ENCODE results near the gene CHCHD2. TPM values are rescaled to one million over a fixed set of nuclear protein-coding genes. Genes with fewer than 3 reads are reported as not detected.
"Not testable (repeated sequence)": the region's sequence is repeated elsewhere in the genome, so short reads cannot be mapped to it uniquely, and the experiment has no call there.

The CHCHD2 gene
- total RNA-seq, 1 donor from 2014 or later, result 394 TPM

DNA sequence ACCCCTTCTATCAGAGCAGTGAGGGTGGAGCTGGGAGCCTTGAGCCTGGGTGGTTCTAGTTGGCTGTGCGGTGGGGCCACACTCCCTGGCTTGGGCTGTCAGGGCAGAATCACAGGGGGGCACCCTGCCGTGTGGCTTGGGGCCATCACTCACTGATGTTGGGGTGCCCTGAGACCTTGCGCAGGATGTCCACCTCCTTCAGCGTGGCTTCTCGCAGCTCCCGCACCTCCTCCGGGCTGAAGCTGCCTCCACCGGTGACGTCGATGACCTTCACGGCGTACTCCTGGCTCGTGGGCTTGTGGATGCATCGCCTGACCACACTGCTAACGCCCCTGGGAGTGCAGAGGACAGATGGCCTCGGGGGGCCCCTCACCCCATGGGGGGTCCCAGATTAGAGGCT, 18.8 kb downstream of the CHCHD2 start:
- intact Hi-C loops (cut with DNase I), result no loop called here

DNA sequence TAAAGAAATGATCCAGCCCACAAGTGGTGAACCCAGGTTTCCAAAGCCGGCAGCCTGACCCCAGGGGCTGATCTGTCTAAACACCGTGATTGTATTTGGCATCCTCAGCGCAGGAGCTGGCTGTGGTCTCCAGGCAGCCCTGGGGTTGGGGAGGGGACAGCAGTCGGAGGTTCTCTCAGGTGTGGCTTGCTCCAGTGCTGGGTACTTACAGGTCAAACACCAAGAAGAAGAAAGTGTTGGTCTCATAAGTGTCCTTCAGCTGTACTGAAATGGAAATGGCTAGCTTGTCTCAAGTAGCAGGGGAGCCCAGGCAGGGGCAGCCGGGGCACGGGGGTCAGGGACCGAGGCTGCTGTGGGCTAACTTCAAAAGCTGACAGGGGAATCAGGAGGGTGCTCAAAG, 19.5 kb downstream of the CHCHD2 start:
- intact Hi-C loops (cut with DNase I), result no loop called here
- no peak for DNase-seq (ENCODE audit: low spot score)

More for the DNA sequence above, 18.8 kb downstream of the CHCHD2 start:
- DNase-seq (ENCODE audit: low spot score), result no peak

DNA sequence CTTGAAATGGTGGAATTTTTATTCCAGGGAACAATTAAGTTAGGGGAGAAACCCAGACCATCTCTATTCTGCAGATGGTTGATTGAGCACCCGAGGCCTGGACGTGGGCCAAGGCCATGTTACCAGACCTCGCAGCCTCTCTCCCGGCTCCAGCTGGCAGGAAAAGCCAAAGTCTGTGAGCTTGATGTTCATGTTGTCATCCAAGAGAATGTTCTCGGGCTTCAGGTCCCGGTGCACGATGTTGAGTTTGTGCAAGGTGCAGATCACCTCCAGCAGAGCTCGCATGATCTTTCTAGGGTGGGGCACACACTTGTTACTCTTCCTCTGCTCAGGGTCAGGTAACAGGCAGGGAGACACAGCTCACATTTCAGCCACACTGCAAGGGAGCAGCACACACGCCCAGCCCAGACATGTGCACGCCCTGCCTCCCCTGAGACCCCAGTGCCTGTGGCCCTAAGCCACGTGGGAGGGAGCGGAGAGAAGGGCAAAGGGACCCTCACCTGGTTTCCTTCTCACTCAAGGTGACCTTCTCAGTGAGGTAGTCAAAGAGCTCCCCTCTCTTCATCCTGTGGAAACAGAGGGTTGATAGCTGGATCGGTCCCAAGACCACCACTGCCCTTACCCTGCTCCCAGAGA, 23.0 kb downstream of the CHCHD2 start:
- intact Hi-C loops (cut with DNase I), result no loop called here
- peak; percentile 72 for DNase-seq (ENCODE audit: low spot score)

- peak; percentile 68 for DNase-seq (ENCODE audit: low spot score)
- intact Hi-C loops (cut with DNase I), result no loop called here
Observed at GRCh38 chr7:56081626-56082340, 24.5 kb downstream of the CHCHD2 start.

GRCh38 chr7:56080726-56081435, 25.4 kb downstream of the CHCHD2 start:
- intact Hi-C loops (cut with DNase I), result not testable (repeated sequence)
- DNase-seq (ENCODE audit: low spot score), result peak; percentile 63

GRCh38 chr7:56079450-56080185, 26.7 kb downstream of the CHCHD2 start:
- peak; percentile 91 for DNase-seq (ENCODE audit: low spot score)
- intact Hi-C loops (cut with DNase I), result loop anchor here (5.0 to 10.0 kb wide), 2 partner anchors 107 to 195 kb away; partner anchors contain the start of gene ZNF713

- DNase-seq (ENCODE audit: low spot score), result peak; percentile 69
- intact Hi-C loops (cut with DNase I), result loop anchor here (5.0 to 10.0 kb wide), 2 partner anchors 106 to 193 kb away; partner anchors contain the start of gene ZNF713
Observed at GRCh38 chr7:56078196-56078595, 28.1 kb downstream of the CHCHD2 start.

GRCh38 chr7:56077681-56078080, 28.6 kb downstream of the CHCHD2 start:
- peak; percentile 63 for DNase-seq (ENCODE audit: low spot score)
- intact Hi-C loops (cut with DNase I), result loop anchor here (5.0 to 10.0 kb wide), 2 partner anchors 105 to 193 kb away; partner anchors contain the start of gene ZNF713

GRCh38 chr7:56074371-56074791, 31.9 kb downstream of the CHCHD2 start:
- DNase-seq (ENCODE audit: low spot score), result peak; percentile 94
- intact Hi-C loops (cut with DNase I), result loop anchor here (1.0 to 10.0 kb wide), 3 partner anchors 70 to 433 kb away; partner anchors contain the start of gene ZNF713

DNA sequence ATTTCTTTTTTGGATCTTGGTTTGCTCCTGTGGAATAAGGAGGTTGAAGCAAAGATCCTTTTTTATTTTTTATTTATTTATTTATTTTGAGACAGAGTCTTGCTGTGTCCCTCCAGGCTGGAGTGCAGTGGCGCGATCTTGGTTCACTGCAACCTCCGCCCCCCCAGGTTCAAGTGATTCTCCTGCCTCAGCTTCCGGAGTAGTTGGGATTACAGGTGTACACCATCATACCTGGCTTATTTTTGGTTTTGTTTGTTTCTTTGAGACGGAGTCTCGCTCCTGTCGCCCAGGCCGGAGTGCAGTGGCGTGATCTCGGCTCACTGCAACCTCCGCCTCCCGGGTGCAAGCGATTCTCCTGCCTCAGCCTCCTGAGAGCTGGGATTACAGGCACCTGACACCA, 39.9 kb downstream of the CHCHD2 start:
- intact Hi-C loops (cut with DNase I), result not testable (repeated sequence)
- DNase-seq (ENCODE audit: low spot score), result peak; percentile 50

- intact Hi-C loops (cut with DNase I), result loop anchor here (1.0 to 5.0 kb wide), 2 partner anchors 13 to 43 kb away; partner anchors contain the start of genes CCT6A, CHCHD2 and PSPH
- peak; percentile 94 for DNase-seq (ENCODE audit: low spot score)
Observed at GRCh38 chr7:56063882-56064625, 42.2 kb downstream of the CHCHD2 start, which contains the start of gene SUMF2. TSS of gene SUMF2 (plus strand) at chr7:56064286. CDS start at chr7:56064312, 26 bp downstream.

DNA sequence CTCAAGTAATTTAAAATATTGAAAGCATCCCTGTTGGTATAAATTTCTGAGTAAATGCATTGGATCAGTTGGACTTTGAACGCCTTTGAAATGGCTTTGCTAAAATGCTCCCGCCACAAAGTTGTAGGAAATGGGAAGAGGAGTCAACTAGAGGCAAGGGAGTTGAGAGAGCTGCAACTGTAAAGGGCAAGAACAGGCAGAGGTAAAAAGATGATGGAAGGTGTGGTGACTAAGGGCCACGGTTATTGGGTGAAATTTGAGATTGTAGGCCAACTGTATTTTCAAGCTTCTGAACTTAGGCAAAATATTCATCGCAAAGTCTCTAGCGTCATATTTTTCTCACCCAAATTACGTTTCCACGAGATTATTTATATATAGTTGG, 42.8 kb downstream of the CHCHD2 start:
- no peak for DNase-seq (ENCODE audit: low spot score)
- intact Hi-C loops (cut with DNase I), result loop anchor here (5.0 kb wide), 1 partner anchor 44 kb away; the partner anchor contains the start of gene CHCHD2

DNA sequence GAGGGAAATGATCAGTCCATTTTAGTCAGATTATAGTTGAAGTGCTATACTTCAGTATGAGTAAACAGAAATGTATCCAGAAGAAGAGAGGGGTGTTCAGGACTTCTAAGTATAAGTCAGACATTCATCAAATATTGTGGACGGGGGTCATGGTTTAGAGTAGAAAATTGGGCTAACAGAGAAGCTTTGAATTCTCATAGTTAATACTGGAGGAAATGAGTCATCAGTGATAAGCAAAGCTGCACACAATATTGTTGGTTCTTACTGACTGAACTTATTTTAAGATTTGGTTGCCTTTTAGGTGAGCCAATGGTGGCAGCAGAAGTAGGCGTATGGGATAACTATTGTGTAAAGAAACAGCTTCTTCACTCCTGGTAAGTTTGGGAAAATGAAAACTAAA, 43.9 kb downstream of the CHCHD2 start:
- DNase-seq (ENCODE audit: low spot score), result no peak
- intact Hi-C loops (cut with DNase I), result loop anchor here (5.0 kb wide), 1 partner anchor 45 kb away; the partner anchor contains the start of gene CHCHD2

DNA sequence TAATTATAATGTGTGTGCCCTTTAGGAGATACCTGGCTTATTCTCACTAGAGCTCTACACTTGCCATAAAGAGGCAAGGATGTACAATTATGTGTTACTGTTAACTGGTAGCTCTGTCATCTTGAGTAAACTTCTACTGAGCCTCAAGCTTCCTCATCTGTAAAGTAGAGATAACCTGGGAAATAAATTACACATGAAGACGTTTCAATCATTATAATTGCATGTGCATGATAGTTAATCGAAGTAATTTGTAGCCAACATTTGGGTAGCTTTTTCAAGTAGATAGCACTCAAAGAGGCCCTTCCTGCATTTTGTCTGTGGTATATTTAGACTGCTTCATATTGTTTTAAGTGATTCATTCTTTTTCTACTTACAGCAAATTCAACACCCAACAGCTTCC, 52.3 kb downstream of the CHCHD2 start:
- no peak for DNase-seq (ENCODE audit: low spot score)
- intact Hi-C loops (cut with DNase I), result no loop called here

DNA sequence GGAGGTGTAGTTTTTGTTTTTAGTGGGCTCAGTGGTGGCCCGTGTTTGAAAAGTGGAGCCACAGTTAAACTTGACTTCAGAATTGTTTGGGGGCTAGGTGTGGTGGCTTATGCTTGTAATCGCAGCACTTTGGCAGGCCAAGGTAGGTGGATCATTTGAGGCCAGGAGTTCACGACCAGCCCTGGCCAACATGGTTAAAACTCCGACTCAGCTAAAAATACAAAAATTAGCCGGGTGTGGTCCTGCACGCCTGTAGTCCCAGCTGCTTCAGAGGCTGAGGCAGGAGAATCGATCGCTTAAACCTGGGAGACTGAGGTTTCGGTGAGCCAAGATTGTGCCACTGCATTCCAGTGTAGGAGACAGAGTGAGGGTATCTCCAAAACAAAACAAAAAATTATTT, 52.9 kb downstream of the CHCHD2 start:
- intact Hi-C loops (cut with DNase I), result no loop called here

More for the DNA sequence above, 52.9 kb downstream of the CHCHD2 start:
- DNase-seq (ENCODE audit: low spot score), result no peak
